Measurements from ENCODE around the gene PGGHG. TPM values are rescaled to one million over a fixed set of nuclear protein-coding genes. Genes with fewer than 3 reads are reported as not detected.
A peak's percentile ranks its signal among the peaks of the same experiment; 100 is the strongest.
"Not testable (repeated sequence)": the region's sequence is repeated elsewhere in the genome, so short reads cannot be mapped to it uniquely, and the experiment has no call there.

The PGGHG gene
- total RNA-seq, 1 donor from 2014 or later: 69.7 TPM

- Mint-ChIP-seq H3K36me3 (ENCODE audit: low read depth, unreplicated experiment) (no peaks in the 10 kb centered on the region), H3K4me3 (ENCODE audit: unreplicated experiment) (peak overlapping the region; percentile 11), H3K4me1 (ENCODE audit: unreplicated experiment) (peaks cover 41% of the 10 kb centered on the region), H3K27ac (ENCODE audit: unreplicated experiment) (no peak overlapping the region), H3K27me3 (ENCODE audit: unreplicated experiment) (no peaks in the 10 kb centered on the region), H3K9me3 (ENCODE audit: unreplicated experiment) (no peaks in the 10 kb centered on the region)
- DNase-seq (ENCODE audit: low spot score): no peak
- TF ChIP-seq, protein P1, sequence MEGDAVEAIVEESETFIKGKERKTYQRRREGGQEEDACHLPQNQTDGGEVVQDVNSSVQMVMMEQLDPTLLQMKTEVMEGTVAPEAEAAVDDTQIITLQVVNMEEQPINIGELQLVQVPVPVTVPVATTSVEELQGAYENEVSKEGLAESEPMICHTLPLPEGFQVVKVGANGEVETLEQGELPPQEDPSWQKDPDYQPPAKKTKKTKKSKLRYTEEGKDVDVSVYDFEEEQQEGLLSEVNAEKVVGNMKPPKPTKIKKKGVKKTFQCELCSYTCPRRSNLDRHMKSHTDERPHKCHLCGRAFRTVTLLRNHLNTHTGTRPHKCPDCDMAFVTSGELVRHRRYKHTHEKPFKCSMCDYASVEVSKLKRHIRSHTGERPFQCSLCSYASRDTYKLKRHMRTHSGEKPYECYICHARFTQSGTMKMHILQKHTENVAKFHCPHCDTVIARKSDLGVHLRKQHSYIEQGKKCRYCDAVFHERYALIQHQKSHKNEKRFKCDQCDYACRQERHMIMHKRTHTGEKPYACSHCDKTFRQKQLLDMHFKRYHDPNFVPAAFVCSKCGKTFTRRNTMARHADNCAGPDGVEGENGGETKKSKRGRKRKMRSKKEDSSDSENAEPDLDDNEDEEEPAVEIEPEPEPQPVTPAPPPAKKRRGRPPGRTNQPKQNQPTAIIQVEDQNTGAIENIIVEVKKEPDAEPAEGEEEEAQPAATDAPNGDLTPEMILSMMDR (IDR thresholded peaks at IDR 0.05; ENCODE audit: unreplicated experiment): no peak
Measured at GRCh38 chr11:330694-331357, 41.9 kb downstream of the PGGHG start.

DNA sequence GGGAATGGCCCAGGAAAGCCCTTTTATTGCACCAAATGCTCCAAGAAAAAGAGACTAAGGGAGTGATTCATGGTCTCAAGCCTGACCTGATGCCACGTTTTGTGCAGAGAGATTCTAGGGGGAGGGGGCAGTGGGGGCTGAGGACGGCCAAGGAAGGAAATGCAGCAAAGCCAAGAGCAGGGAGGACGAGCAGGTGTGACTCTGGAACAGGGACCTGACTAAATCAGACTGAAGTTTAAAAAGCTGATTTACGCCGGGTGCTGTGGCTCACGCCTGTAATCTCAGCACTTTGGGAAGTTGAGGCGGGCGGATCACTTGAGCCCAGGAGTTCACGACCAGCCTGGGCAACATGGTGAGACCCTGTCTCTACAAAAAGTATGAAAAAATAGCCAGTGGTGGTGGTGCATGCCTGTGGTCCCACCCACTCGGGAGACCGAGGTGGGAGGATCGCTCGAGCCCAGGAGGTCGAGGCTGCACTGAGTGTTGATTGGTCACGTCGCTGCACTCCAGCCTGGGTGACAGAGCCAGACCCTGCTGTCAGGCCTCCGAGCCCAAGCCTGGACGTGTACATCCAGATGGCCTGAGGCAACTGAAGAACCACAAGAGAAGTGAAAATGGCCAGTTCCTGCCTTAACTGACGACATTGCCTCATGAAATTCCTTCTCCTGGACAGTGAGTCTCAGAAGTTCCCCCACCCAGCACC, 42.6 kb downstream of the PGGHG start:
- peak overlapping the region; percentile 13 for H3K27ac Mint-ChIP-seq (ENCODE audit: unreplicated experiment)
- H3K4me3 Mint-ChIP-seq (ENCODE audit: unreplicated experiment): no peak overlapping the region
- H3K4me1 Mint-ChIP-seq (ENCODE audit: unreplicated experiment): peaks cover 41% of the 10 kb centered on the region
- no peaks in the 10 kb centered on the region for H3K9me3 Mint-ChIP-seq (ENCODE audit: unreplicated experiment)
- TF ChIP-seq, protein P1 (IDR thresholded peaks at IDR 0.05; ENCODE audit: unreplicated experiment): no peak
- H3K36me3 Mint-ChIP-seq (ENCODE audit: low read depth, unreplicated experiment): no peaks in the 10 kb centered on the region
- DNase-seq (ENCODE audit: low spot score): no peak
- no peaks in the 10 kb centered on the region for H3K27me3 Mint-ChIP-seq (ENCODE audit: unreplicated experiment)

DNA sequence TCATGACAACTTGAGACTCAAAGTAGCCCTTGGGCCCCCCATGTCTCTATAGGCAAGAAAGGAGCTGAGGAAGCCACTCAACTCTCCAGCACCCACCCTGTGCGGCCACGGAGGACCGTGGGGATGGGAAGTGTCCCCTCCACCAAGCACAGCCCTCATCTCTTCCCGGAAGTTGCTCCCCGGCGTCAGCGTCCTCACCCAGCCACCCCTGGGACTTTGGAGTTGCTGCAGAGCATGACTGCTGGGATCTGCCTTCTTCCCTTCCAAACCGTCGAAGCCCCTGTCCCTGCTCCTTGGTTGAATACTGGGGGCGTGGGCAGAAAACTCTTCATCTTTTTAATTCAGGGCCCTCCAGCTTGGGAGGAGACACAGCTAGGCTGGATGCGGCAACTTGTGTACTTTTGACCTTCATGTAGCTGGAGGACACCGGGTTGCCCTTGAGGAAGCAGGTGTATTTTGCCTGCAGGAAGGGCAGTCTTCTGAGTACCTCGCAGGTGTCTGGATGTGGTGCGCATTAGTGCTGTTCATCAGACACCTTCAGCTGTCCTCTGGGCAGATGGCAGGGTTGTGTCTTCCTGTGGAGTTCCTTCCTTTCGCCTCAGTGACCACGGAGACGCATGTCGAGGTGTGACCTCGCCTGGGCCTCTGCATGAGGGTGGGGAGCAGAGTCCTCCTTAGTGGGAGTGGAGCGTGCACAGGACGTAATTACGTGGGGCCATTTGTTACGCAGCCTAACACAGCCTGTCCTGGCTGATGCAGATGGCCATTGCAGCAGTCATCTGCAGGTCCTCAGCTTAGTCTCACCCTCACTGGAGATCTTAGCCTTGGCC, 43.9 kb downstream of the PGGHG start:
- Mint-ChIP-seq H3K36me3 (ENCODE audit: low read depth, unreplicated experiment) (no peaks in the 10 kb centered on the region), H3K4me1 (ENCODE audit: unreplicated experiment) (peaks cover 37% of the 10 kb centered on the region), H3K27me3 (ENCODE audit: unreplicated experiment) (no peaks in the 10 kb centered on the region), H3K27ac (ENCODE audit: unreplicated experiment) (no peak overlapping the region), H3K4me3 (ENCODE audit: unreplicated experiment) (no peak overlapping the region), H3K9me3 (ENCODE audit: unreplicated experiment) (no peaks in the 10 kb centered on the region)
- TF ChIP-seq, protein P1 (IDR thresholded peaks at IDR 0.05; ENCODE audit: unreplicated experiment): no peak
- no peak for DNase-seq (ENCODE audit: low spot score)

- not testable (repeated sequence) for DNase-seq (ENCODE audit: low spot score); H3K27me3 Mint-ChIP-seq (ENCODE audit: unreplicated experiment); H3K9me3 Mint-ChIP-seq (ENCODE audit: unreplicated experiment); H3K4me3 Mint-ChIP-seq (ENCODE audit: unreplicated experiment); H3K36me3 Mint-ChIP-seq (ENCODE audit: low read depth, unreplicated experiment)
- Mint-ChIP-seq H3K4me1 (ENCODE audit: unreplicated experiment) (peaks cover 37% of the 10 kb centered on the region), H3K27ac (ENCODE audit: unreplicated experiment) (peak overlapping the region; percentile 2)
Measured at GRCh38 chr11:333616-334263, 44.8 kb downstream of the PGGHG start.

GRCh38 chr11:334264-334994, 45.5 kb downstream of the PGGHG start:
- no peaks in the 10 kb centered on the region for H3K36me3 Mint-ChIP-seq (ENCODE audit: low read depth, unreplicated experiment)

More at GRCh38 chr11:334264-334994, 45.5 kb downstream of the PGGHG start:
- H3K9me3 Mint-ChIP-seq (ENCODE audit: unreplicated experiment): no peaks in the 10 kb centered on the region
- H3K4me3 Mint-ChIP-seq (ENCODE audit: unreplicated experiment): no peak overlapping the region
- DNase-seq (ENCODE audit: low spot score): no peak
- H3K27me3 Mint-ChIP-seq (ENCODE audit: unreplicated experiment): no peaks in the 10 kb centered on the region
- H3K27ac Mint-ChIP-seq (ENCODE audit: unreplicated experiment): no peak overlapping the region
- TF ChIP-seq, protein P1 (IDR thresholded peaks at IDR 0.05; ENCODE audit: unreplicated experiment): no peak
- H3K4me1 Mint-ChIP-seq (ENCODE audit: unreplicated experiment): peaks cover 32% of the 10 kb centered on the region

Data from endothelial cell (in vitro differentiated cells).